Measurements from ENCODE around the gene PTGDS. TPM values are rescaled to one million over a fixed set of nuclear protein-coding genes. Genes with fewer than 3 reads are reported as not detected.

Gene PTGDS
- total RNA-seq, 4 donors from 2014 or later = 4.3 to 31.7 (median 25.7) TPM

GRCh38 chr9:136974817-136975535, 2.3 kb upstream of the PTGDS start:
- TF ChIP-seq POLR2A (IDR thresholded peaks at IDR 0.05) (no peak), EP300 (IDR thresholded peaks at IDR 0.05) (no peak), POLR2AphosphoS5 (IDR thresholded peaks at IDR 0.05) (no peak), CTCF (IDR thresholded peaks at IDR 0.05) (no peak)
- Histone ChIP-seq H3K27ac (no peak overlapping the region), H3K27me3 (no peaks in the 10 kb centered on the region), H3K4me1 (peaks cover 39% of the 10 kb centered on the region), H3K36me3 (no peaks in the 10 kb centered on the region), H3K4me3 (no peak overlapping the region), H3K9me3 (no peaks in the 10 kb centered on the region)
- no peak for DNase-seq (ENCODE audit: low spot score in 2 of 2)
- WGBS = 46% methylated on average over 6 of the region's 15 CpGs

DNA sequence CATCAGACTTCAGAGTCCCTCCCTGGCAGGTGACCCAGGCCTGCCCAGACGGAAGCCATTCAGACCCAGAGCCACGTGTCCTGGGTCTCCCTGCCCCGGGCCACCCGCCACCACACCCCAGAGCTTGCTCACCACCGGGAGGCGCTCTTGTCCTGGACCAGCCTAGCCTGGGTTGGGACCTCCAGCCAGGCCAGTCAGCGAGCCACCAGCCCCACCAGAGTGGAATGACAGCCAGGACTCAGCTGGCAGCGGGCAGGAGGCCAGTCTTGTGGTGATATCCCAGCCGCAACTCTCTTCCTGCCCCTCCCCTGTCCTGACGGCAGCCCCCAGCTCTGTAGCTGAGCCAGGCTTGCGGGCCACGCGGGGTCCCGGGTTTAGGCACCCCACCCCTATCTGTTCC, 1.7 kb upstream of the PTGDS start:
- Histone ChIP-seq H3K4me1 (peaks cover 39% of the 10 kb centered on the region), H3K36me3 (no peaks in the 10 kb centered on the region), H3K27ac (no peak overlapping the region), H3K9me3 (no peaks in the 10 kb centered on the region), H3K4me3 (no peak overlapping the region), H3K27me3 (no peaks in the 10 kb centered on the region)
- 80% methylated on average over 2 of the region's 14 CpGs for WGBS
- no peak for TF ChIP-seq CTCF (IDR thresholded peaks at IDR 0.05)
- no peak for TF ChIP-seq POLR2A (IDR thresholded peaks at IDR 0.05)
- TF ChIP-seq POLR2AphosphoS5 (IDR thresholded peaks at IDR 0.05) = no peak
- TF ChIP-seq EP300 (IDR thresholded peaks at IDR 0.05) = no peak
- no peak for DNase-seq (ENCODE audit: low spot score in 2 of 2)

- H3K27me3 ChIP-seq = peaks cover 4% of the 10 kb centered on the region
- H3K4me3 ChIP-seq = peak overlapping the region; percentile 56
- no peak for DNase-seq (ENCODE audit: low spot score in 2 of 2)
- TF ChIP-seq POLR2AphosphoS5 (IDR thresholded peaks at IDR 0.05) = no peak
- TF ChIP-seq EP300 (IDR thresholded peaks at IDR 0.05) = no peak
- no peak for TF ChIP-seq CTCF (IDR thresholded peaks at IDR 0.05)
- no peak for TF ChIP-seq POLR2A (IDR thresholded peaks at IDR 0.05)
- no peaks in the 10 kb centered on the region for H3K36me3 ChIP-seq
- H3K4me1 ChIP-seq = peaks cover 39% of the 10 kb centered on the region
- no peaks in the 10 kb centered on the region for H3K9me3 ChIP-seq
- no peak overlapping the region for H3K27ac ChIP-seq
- 61% methylated on average over 4 of the region's 33 CpGs for WGBS
Measured at GRCh38 chr9:136977649-136978072, 357 bp downstream of the PTGDS start.

DNA sequence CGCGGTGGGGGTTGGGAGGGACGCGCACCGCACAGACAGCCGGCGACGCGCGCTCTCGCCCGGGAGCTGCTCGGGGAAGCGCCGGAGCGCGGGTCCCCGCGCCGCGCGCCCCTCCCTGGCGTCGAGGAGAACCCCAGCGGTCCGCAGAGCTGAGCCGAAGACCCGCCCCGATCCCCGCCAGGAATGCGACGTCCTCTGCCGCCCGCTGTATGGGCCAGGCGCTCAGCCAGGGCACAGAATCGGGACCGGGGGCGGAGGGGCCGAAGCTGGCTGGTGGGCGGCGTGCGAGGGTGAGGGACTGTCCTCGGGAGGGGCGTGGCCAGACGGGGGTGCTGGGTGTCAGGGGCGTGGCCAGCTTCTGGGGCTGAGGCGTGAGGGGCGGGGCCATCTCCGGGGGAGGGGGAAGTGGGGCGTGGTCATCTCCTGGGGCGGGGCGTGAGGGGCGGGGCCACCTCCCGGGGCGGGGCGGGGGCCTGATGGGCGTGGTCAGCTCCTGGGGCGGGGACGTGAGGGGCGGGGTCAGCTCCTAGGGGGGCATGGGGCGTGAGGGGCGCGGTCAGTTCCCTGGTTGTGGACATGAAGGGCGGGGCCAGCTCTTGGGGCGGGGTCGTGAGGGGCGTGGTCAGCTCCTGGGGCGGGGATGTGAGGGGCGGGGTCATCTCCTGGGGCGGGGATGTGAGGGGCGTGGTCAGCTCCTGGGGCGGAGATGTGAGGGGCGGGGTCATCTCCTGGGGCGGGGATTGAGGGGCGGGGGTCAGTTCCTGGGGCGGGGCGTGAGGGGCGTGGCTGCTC, 965 bp downstream of the PTGDS start:
- no CpG with 5 or more reads among the region's 78 CpGs for WGBS
- peaks cover 9% of the 10 kb centered on the region for H3K27me3 ChIP-seq
- H3K4me1 ChIP-seq = peaks cover 39% of the 10 kb centered on the region
- DNase-seq (ENCODE audit: low spot score in 2 of 2) = peak in 1 of 2 donors; percentile 85
- no peaks in the 10 kb centered on the region for H3K36me3 ChIP-seq
- H3K27ac ChIP-seq = no peak overlapping the region
- H3K9me3 ChIP-seq = no peaks in the 10 kb centered on the region
- H3K4me3 ChIP-seq = peak overlapping the region; percentile 56
- TF ChIP-seq POLR2AphosphoS5 (IDR thresholded peaks at IDR 0.05) (no peak), POLR2A (IDR thresholded peaks at IDR 0.05) (no peak), EP300 (IDR thresholded peaks at IDR 0.05) (no peak)

DNA sequence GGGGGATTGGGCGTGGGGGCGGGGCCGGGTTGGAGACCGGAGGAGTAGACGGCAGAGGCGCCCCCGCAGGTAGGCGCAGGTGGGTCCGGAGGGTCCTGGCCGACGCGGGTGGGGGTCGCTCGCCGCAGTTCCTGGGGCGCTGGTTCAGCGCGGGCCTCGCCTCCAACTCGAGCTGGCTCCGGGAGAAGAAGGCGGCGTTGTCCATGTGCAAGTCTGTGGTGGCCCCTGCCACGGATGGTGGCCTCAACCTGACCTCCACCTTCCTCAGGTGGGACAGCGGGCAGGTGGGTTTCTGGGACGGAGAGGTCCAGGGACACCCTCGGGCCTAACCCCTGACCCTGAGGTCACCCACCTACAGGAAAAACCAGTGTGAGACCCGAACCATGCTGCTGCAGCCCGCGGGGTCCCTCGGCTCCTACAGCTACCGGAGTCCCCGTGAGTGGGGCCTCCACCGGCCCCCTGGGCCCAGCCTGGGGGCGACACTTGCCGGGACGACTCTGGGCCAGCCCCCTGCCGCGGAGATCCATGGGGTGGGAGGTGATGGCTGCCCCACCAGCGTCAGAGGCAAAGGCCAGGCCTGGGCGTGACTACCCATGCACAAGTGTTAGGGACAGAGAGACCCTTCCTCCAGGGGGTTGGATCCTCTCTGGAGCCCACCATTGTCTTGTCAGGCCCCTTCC, 1.7 kb downstream of the PTGDS start:
- no peaks in the 10 kb centered on the region for H3K9me3 ChIP-seq
- no peaks in the 10 kb centered on the region for H3K36me3 ChIP-seq
- DNase-seq (ENCODE audit: low spot score in 2 of 2) = no peak
- WGBS = 61% methylated on average over 12 of the region's 41 CpGs
- H3K27ac ChIP-seq = no peak overlapping the region
- H3K4me1 ChIP-seq = peaks cover 39% of the 10 kb centered on the region
- H3K27me3 ChIP-seq = peaks cover 12% of the 10 kb centered on the region
- no peak overlapping the region for H3K4me3 ChIP-seq
- TF ChIP-seq POLR2A (IDR thresholded peaks at IDR 0.05) (no peak), EP300 (IDR thresholded peaks at IDR 0.05) (no peak)

All from suprapubic skin (tissue), 4 donors.